Measurements from ENCODE around the gene SPACA6.

- TF ChIP-seq TAF1 (conservative IDR thresholded peaks at IDR 0.05) = no peak
- TF ChIP-seq CTCF (IDR thresholded peaks at IDR 0.05; ENCODE audit: low read depth, low read length, missing input control) = no peak
- TF ChIP-seq MAX (IDR thresholded peaks at IDR 0.05) = no peak
Measured at GRCh38 chr19:51733742-51734522, 40.8 kb downstream of the SPACA6 start.
